Stimulated activated naive CD8-positive, alpha-beta T cell treated with anti-CD3 and anti-CD28 coated beads, Interleukin-15, Interleukin-2, amounts not matched to agents 100 U/mL and 50 U/mL, for 24 hours (primary cell): ENCODE data around the gene RBM20.
"Not testable (repeated sequence)": the region's sequence is repeated elsewhere in the genome, so short reads cannot be mapped to it uniquely, and the experiment has no call there.

Experiments used
- ATAC-seq: fragments of 150-1000 bp; cut with Tn5 transposase; one replicate; pipeline ENCODE4 v1.10.0; 2021
- DNase-seq: peaks from one replicate; pipeline ENCODE4 v3.0.0; 2021

The RBM20 gene

DNA sequence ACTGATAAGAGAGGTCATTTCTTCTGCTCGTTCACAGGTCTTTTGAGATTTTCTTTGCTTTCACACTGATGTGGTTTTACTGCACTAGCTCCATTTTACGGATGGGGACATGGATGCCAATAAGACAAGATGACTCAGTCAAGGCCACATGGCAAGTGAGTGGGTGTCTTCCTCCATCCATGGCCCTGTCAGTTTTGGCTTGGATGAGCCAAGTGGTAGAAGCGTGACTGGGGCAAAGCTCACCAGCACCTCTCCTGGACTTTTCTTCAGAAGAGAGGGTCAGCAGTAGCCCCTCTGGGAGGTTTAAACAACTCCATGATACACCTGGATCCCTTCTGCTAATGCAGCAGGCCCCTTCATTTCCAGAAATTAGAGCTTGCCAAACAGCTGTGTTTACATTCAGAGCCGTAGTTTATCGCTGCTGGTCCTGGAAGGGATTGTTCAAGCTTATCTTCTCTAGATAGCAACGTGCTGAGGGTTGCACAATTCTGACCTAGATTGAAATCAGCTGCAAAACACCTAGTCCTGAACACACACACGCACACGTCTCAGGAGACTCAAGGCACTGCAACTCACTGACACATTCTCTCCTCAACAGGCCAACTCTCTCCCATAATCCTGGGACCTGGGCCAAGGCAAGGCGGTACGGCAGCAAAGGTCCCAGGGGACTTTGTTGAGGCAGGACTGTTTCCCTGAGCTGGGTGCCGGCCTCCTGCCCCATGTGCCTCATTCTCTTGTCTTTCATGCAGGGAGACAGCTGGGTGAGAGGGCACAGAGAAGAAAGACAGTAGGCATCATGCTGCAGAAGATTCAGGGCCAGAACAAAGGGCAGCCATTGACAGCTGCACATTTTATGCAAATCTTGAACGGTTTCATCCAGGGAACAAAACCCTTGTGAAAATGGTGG, 213.4 kb downstream of the RBM20 start:
- ATAC-seq, result peak; percentile 29
- peak; percentile 26 for DNase-seq

- ATAC-seq (no peak), DNase-seq (peak; percentile 5)
Measured at GRCh38 chr10:110858297-110858934, 214.3 kb downstream of the RBM20 start.

DNA sequence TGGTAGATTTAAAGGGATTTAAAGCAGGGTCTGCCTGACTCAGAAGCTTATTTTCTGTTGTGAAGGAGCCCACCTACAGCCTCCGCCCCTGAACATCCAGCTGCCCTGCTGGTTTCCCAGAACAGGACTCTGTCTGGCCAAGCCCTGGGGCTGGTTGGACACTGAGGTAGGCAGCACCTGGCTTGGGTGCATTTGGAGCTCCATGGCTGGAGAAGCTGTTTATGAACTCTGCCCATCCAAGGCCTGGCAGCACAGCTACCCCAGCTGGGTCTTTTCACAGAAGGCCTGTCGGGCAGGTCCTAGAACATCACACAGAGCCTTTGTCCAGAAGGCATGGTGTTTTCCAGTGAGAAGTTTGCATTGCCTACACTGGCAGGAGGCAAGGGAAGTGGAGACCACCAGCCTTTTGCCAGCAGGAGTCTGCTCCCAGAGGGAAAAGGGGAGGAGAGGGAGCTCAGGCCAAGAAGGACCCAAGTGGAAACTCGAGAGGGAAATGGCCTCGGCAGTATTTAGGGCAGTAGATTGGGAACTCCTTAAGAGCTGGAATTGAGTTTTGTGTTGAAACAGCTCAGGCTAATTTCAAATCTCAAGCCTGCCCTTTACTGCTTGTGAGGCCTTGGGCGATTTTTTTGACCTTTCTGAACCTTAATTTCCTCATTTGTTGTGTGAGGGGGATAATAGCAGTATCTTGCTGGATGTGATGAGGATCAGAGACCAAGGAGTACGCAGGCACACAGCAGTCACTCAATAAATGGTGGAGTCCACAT, 215.3 kb downstream of the RBM20 start:
- ATAC-seq (no peak), DNase-seq (peak; percentile 14)

GRCh38 chr10:110859973-110860376, 215.8 kb downstream of the RBM20 start:
- DNase-seq (peak; percentile 6), ATAC-seq (no peak)

DNA sequence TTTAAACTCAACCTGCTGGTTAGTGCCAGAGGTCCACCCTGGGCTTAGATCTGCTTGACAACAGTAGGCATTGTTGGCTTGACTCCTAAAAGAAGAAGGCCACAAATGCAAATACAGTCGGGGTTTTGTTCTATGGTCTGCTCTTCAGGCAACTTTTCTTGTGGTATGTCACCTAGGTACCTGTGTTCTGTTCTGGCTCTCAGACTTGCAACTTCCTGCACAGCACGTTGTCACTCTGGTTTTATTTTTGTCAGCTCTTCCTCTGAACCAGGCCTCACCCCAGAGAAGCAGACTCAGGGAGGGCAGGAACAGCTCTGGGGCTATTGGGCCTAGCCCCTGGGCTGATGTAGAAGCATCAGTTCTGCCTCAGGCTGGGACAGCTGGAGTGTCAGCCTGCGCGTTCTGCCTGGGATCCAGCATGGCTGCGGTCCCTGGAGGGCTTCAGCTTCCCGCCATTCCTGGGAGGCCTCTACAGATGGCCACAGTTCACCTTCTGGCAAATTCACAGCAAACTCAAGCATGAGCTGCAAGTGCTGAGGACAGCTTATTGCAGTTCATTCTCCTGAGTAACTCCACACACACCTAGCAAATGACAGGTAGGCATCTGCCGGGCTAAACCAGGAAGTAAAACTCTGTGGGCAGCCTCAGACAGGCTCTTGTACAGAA, 216.6 kb downstream of the RBM20 start:
- DNase-seq (peak; percentile 40), ATAC-seq (peak; percentile 15)

DNA sequence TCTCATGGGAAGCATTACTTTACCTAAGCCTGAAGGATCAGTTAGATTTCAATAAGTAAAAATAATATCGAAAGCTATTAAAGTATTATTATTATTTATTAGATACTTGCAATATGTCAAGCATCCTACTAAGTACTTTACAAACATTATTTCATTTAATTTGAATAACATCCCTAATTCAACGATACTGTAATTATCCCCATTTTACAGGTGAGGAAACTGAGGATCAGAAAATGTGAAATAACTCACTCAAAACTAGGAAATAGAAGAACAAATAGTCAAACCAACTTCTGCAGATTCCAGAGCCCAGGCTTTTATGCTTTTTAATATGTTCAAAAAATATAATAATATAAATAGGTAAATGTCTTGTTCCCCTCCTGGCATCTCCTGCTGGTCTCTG, 217.3 kb downstream of the RBM20 start:
- ATAC-seq (no peak), DNase-seq (peak; percentile 1)

- no peak for DNase-seq
Measured at GRCh38 chr10:110861930-110862649, 218.0 kb downstream of the RBM20 start.

GRCh38 chr10:110862961-110863360, 218.8 kb downstream of the RBM20 start:
- no peak for DNase-seq
- ATAC-seq, result no peak

More at GRCh38 chr10:110861930-110862649, 218.0 kb downstream of the RBM20 start:
- no peak for ATAC-seq

DNA sequence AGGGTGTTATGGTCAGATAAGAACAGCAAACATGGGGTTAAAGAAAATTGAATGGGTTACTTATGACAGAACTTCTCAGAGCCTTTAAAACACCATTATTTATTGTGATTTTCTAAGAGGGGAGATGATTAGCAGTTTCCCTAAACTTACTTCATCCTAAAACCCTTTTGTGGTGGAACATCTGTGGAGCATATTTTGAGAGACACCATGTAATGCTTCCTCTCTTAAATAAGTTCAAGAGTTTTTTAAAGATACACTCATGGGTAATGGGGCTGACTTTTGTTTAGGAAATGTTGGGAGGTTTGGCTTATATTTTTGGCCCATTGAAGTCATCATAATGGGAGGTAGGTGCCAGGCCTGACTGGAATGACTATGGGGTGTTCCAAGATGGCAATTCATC, 219.2 kb downstream of the RBM20 start:
- DNase-seq, result no peak

GRCh38 chr10:110863956-110864355, 219.8 kb downstream of the RBM20 start:
- DNase-seq (no peak), ATAC-seq (no peak)

More for the DNA sequence above, 219.2 kb downstream of the RBM20 start:
- ATAC-seq, result no peak

DNA sequence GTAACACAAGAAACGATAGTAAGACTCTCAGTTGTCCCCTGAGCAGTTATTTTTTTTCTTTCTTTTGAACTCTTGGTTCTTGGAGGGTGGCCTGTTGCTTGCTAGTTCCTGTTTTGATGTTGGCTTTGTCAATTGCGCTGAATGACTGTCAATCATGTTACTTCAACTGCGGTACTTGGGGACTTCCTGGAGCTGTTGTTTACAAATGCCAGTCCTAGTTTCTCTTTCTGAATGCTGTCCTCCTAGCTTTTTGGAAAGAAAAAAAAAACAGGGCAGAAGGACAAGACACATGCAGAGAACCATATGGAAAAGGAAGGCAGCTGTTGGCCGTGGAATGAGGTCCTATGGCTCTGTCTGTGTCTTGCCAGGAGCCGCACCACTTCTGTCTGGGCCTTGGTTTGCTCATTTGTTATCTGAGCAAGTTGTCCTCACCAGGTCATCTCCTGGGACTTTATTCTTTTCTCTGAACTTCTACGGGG, 220.6 kb downstream of the RBM20 start:
- ATAC-seq, result peak; percentile 59
- DNase-seq, result no peak

- ATAC-seq (peak; percentile 20), DNase-seq (no peak)
Measured at GRCh38 chr10:110865186-110865808, 221.2 kb downstream of the RBM20 start.

- ATAC-seq, result peak; percentile 7
- no peak for DNase-seq
Measured at GRCh38 chr10:110865809-110866482, 221.8 kb downstream of the RBM20 start.

- not testable (repeated sequence) for ATAC-seq, DNase-seq
Measured at GRCh38 chr10:110867011-110867806, 223.1 kb downstream of the RBM20 start.

DNA sequence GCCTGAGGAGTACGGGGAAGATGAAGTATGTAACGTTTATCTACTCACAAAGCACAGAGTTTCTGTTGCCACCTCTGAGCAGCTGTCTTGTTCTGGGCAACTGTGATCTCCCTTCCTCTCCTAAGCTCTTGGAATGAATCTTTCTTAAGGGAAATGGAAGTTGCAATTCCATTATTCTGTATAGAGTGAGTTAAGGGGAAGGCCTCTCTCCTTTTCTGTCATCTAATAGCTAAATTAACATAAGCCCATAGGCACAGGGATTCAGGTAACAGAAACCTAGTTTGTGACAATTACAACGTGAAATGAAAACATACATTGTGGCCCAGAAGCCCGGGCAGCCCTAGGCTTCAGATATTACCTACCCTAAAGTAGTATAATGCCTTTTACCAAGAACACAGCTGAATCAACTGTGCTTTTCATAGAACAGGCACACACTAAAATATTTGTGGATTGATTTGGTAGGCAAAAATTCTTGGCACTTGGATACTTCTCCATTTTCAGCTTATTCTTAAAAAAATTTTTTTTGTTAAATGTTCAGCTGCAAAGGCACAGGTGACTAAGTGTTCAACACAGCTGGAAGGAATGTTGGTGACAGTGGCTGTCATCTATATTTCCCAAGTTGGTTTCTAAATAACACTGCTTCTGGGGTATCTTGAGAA, 223.8 kb downstream of the RBM20 start:
- ATAC-seq, result no peak
- no peak for DNase-seq

GRCh38 chr10:110868981-110869380, 224.8 kb downstream of the RBM20 start:
- ATAC-seq, result no peak
- peak; percentile 34 for DNase-seq

DNA sequence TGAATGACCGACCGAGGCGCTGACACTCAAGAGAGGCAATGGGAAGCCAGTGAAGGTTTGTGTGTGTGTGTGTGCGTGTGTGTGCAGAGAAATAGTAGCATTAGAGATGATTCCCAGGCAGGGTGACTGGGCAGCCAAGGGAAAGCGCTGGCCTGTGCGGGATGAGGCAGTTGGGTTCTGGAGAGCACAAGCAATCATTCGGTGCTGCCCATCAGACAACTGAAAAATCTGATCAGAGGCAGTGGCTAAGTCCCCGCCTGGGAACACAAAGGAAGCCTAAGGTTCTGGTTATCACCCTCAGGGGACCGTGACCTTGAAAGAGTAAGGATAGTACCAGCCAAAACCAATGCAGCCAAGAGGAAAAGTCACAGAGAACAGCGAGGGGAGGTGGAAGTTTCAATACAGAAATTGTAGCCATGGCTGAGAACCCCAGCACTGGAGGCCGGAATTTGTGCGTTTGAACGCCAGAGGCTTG, 226.7 kb downstream of the RBM20 start:
- no peak for DNase-seq

DNA sequence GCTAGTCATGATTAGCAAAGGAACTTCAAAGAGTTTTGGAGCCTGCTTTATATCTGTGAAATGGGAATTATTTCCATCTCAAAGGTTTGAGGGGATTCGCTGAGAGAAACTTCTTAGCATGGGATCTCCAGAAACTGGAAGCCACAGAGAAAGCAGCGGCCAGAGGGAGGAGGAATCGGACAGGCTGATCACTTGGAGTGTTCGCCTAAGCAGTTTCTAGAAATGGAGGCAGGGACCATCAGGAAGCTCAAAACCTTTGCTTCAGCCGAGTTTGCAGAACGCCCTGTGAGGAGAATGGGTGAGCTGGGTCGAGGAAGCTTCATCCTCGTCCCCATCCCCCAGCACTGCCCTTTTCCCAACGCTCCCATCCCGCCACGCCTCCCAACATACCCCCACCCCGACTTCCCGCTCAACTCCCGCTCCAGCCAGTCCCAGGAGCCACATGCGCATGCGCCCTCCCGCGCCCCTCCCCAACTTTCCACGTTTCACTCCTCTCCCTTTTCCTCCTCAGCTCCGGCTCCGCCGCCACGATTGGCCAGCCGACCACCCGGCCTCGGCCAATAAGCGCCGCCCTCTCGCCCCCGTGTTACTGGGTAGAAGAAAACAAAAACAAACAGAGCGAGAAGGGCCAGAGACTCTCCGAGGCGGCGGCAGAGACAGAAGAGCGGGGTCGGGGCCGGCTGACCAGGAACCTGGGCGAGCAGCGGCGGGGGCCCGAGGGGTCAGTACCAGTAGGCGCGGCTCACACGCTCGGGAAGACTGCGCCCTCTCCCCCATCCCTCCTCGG, 227.4 kb downstream of the RBM20 start, which contains the start of gene PDCD4:
Gene PDCD4, plus strand, starts transcription at position 631 of the 787 bp plus-strand sequence. CDS start 4,100 bp downstream, outside the sequence.
- ATAC-seq, result peak; percentile 81

More for the DNA sequence above, 226.7 kb downstream of the RBM20 start:
- no peak for ATAC-seq

More for the DNA sequence above, 227.4 kb downstream of the RBM20 start, which contains the start of gene PDCD4:
- peak; percentile 99 for DNase-seq
